RWPE2 (cell line): Measurements from ENCODE around the gene TSPAN10.

Experiments
- ATAC-seq: fragments of 200-7000 bp; cut with Tn5 transposase; 3 replicates; pipeline ENCODE4 v1.9.1; 2021; ENCODE audit warnings: low read depth
- DNase-seq: peaks from one replicate; pipeline ENCODE4 v3.0.0-alpha.2; 2020; ENCODE audit warnings: low spot score
- H3K27ac ChIP-seq: fragments of 450-650 bp; 2 replicates; pipeline ENCODE4 v1.5.1; 2017; ENCODE audit warnings: mild to moderate bottlenecking; ENCODE audit not compliant: poor library complexity, severe bottlenecking
- H3K27me3 ChIP-seq: fragments of 250-450 bp; sonication (Bioruptor Pico); 2 replicates; pipeline ENCODE4 v1.5.1; 2021; ENCODE audit warnings: mild to moderate bottlenecking, moderate library complexity; ENCODE audit not compliant: insufficient read depth, poor library complexity, severe bottlenecking
- H3K36me3 ChIP-seq: fragments of 250-450 bp; sonication (Bioruptor Pico); 2 replicates; pipeline ENCODE4 v1.5.1; 2020; ENCODE audit warnings: low read depth, mild to moderate bottlenecking, moderate library complexity
- H3K4me1 ChIP-seq: fragments of 250-450 bp; sonication (Bioruptor Pico); 2 replicates; pipeline ENCODE4 v1.5.1; 2021; ENCODE audit warnings: mild to moderate bottlenecking, moderate library complexity; ENCODE audit not compliant: insufficient read depth, poor library complexity, severe bottlenecking
- H3K4me3 ChIP-seq: fragments of 250-450 bp; sonication (Bioruptor Pico); 2 replicates; pipeline ENCODE4 v1.5.1; 2021; ENCODE audit warnings: mild to moderate bottlenecking, moderate library complexity; ENCODE audit not compliant: severe bottlenecking
- H3K9me3 ChIP-seq: fragments of 250-450 bp; sonication (Bioruptor Pico); 2 replicates; pipeline ENCODE4 v1.5.1; 2021; ENCODE audit warnings: mild to moderate bottlenecking, moderate library complexity; ENCODE audit not compliant: severe bottlenecking
- CTCF ChIP-seq: fragments of 450-650 bp; IDR thresholded peaks from one replicate; pipeline ENCODE4 v1.5.1; 2017; ENCODE audit warnings: mild to moderate bottlenecking, moderate library complexity; ENCODE audit not compliant: poor library complexity, severe bottlenecking

Gene TSPAN10

GRCh38 chr17:81636505-81637288 is at the start of gene TSPAN10, which contains the start of gene NPLOC4:
TSPAN10 (plus strand) TSS chr17:81637196; CDS start chr17:81642413, 5,217 bp downstream.
NPLOC4 (minus strand) TSS chr17:81637112; CDS start chr17:81636930, 182 bp downstream.
- H3K9me3 ChIP-seq, result no peaks in the 10 kb centered on the region
- ATAC-seq (peak; percentile 80), DNase-seq (peak; percentile 83)
- no peaks in the 10 kb centered on the region for H3K27me3 ChIP-seq
- TF ChIP-seq CTCF, result no peak
- peaks cover 7% of the 10 kb centered on the region for H3K4me1 ChIP-seq
- peaks cover 19% of the 10 kb centered on the region for H3K36me3 ChIP-seq
- H3K4me3 ChIP-seq, result peak within 1 kb of the TSS; percentile 97
- peak within 1 kb of the TSS; percentile 71 for H3K27ac ChIP-seq

- no peak for ATAC-seq
- no peak for DNase-seq
- Histone ChIP-seq H3K4me3 (no peak overlapping the region), H3K27ac (no peak overlapping the region), H3K4me1 (no peaks in the 10 kb centered on the region), H3K36me3 (peaks cover 96% of the 10 kb centered on the region), H3K27me3 (no peaks in the 10 kb centered on the region), H3K9me3 (no peaks in the 10 kb centered on the region)
- TF ChIP-seq CTCF, result no peak
Observed at GRCh38 chr17:81589612-81590011, 47.4 kb upstream of the TSPAN10 start.

- Histone ChIP-seq H3K27me3 (no peaks in the 10 kb centered on the region), H3K36me3 (peaks cover 96% of the 10 kb centered on the region), H3K4me1 (no peaks in the 10 kb centered on the region), H3K27ac (no peak overlapping the region), H3K4me3 (no peak overlapping the region), H3K9me3 (no peaks in the 10 kb centered on the region)
- DNase-seq (no peak), ATAC-seq (no peak)
- no peak for TF ChIP-seq CTCF
Observed at GRCh38 chr17:81590121-81590520, 46.9 kb upstream of the TSPAN10 start.

- Histone ChIP-seq H3K27me3 (no peaks in the 10 kb centered on the region), H3K9me3 (no peaks in the 10 kb centered on the region), H3K4me1 (no peaks in the 10 kb centered on the region), H3K27ac (no peak overlapping the region), H3K4me3 (no peak overlapping the region), H3K36me3 (peaks cover 95% of the 10 kb centered on the region)
- no peak for DNase-seq
- no peak for ATAC-seq
- TF ChIP-seq CTCF, result no peak
Observed at GRCh38 chr17:81591971-81592370, 45.0 kb upstream of the TSPAN10 start.
